ENCODE data around the gene LRMDA. TPM values are rescaled to one million over a fixed set of nuclear protein-coding genes. Genes with fewer than 3 reads are reported as not detected.

LRMDA gene
- total RNA-seq, 1 experiment from 2014 or later, result not detected

- DNase-seq (ENCODE audit: low read depth), result no peak
Observed at GRCh38 chr10:76160446-76161300, 729.2 kb downstream of the LRMDA start.

- DNase-seq (ENCODE audit: low read depth), result no peak
Observed at GRCh38 chr10:76161301-76161582, 729.8 kb downstream of the LRMDA start.

- DNase-seq (ENCODE audit: low read depth), result no peak
Observed at GRCh38 chr10:76168437-76168836, 737.0 kb downstream of the LRMDA start.

- DNase-seq (ENCODE audit: low read depth), result no peak
Observed at GRCh38 chr10:76169246-76169645, 737.8 kb downstream of the LRMDA start.

GRCh38 chr10:76172020-76172419 lies 740.6 kb downstream of the LRMDA start:
- no peak for DNase-seq (ENCODE audit: low read depth)

- no peak for DNase-seq (ENCODE audit: low read depth)
Observed at GRCh38 chr10:76175533-76176165, 744.2 kb downstream of the LRMDA start.

GRCh38 chr10:76176166-76176550 lies 744.7 kb downstream of the LRMDA start:
- no peak for DNase-seq (ENCODE audit: low read depth)

- DNase-seq (ENCODE audit: low read depth), result no peak
Observed at GRCh38 chr10:76177936-76178335, 746.5 kb downstream of the LRMDA start.

- no peak for DNase-seq (ENCODE audit: low read depth)
Observed at GRCh38 chr10:76178532-76179292, 747.3 kb downstream of the LRMDA start.

GRCh38 chr10:76179806-76180205 lies 748.4 kb downstream of the LRMDA start:
- no peak for DNase-seq (ENCODE audit: low read depth)

GRCh38 chr10:76184647-76185046 lies 753.2 kb downstream of the LRMDA start:
- no peak for DNase-seq (ENCODE audit: low read depth)

GRCh38 chr10:76185471-76186301 lies 754.3 kb downstream of the LRMDA start:
- DNase-seq (ENCODE audit: low read depth), result no peak

GRCh38 chr10:76188216-76188615 lies 756.8 kb downstream of the LRMDA start:
- no peak for DNase-seq (ENCODE audit: low read depth)

GRCh38 chr10:76190634-76191270 lies 759.3 kb downstream of the LRMDA start:
- DNase-seq (ENCODE audit: low read depth), result no peak

- DNase-seq (ENCODE audit: low read depth), result no peak
Observed at GRCh38 chr10:76191336-76191735, 759.9 kb downstream of the LRMDA start.

GRCh38 chr10:76192151-76192550 lies 760.7 kb downstream of the LRMDA start:
- no peak for DNase-seq (ENCODE audit: low read depth)

- DNase-seq (ENCODE audit: low read depth), result no peak
Observed at GRCh38 chr10:76192694-76193320, 761.4 kb downstream of the LRMDA start.

- no peak for DNase-seq (ENCODE audit: low read depth)
Observed at GRCh38 chr10:76195654-76196390, 764.4 kb downstream of the LRMDA start.

GRCh38 chr10:76197293-76197692 lies 765.9 kb downstream of the LRMDA start:
- DNase-seq (ENCODE audit: low read depth), result no peak

Measured in Daoy (cell line).